Measurements from ENCODE around the gene CCDC117.

Gene CCDC117

DNA sequence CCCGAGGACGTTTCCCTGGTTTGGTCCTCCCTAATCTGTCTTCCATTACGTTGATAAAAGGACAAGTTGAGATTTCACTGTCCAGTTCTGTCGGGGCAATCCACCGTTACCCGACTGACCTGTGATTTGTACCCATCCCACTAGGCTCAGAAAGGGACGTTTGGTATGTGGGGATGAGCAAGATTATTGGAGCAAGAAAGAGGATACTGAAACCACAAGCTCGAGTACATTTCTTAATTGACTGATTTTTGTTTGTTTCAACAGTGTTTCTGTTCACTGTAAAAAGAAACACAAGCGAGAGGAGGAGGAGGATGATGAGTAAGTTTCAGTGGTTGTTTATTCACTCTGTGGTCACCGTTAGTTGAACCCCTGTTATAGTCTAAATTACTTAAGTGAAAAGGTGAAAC, 969 bp downstream of the CCDC117 start:
- TF ChIP-seq, protein P1, sequence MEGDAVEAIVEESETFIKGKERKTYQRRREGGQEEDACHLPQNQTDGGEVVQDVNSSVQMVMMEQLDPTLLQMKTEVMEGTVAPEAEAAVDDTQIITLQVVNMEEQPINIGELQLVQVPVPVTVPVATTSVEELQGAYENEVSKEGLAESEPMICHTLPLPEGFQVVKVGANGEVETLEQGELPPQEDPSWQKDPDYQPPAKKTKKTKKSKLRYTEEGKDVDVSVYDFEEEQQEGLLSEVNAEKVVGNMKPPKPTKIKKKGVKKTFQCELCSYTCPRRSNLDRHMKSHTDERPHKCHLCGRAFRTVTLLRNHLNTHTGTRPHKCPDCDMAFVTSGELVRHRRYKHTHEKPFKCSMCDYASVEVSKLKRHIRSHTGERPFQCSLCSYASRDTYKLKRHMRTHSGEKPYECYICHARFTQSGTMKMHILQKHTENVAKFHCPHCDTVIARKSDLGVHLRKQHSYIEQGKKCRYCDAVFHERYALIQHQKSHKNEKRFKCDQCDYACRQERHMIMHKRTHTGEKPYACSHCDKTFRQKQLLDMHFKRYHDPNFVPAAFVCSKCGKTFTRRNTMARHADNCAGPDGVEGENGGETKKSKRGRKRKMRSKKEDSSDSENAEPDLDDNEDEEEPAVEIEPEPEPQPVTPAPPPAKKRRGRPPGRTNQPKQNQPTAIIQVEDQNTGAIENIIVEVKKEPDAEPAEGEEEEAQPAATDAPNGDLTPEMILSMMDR (IDR thresholded peaks at IDR 0.05; ENCODE audit: control insufficient read depth, insufficient read depth, low read depth, low read length, missing control alignments): no peak
- peak overlapping the region; percentile 61 for H3K4me3 ChIP-seq (ENCODE audit: control insufficient read depth, low read depth, low read length)
- DNase-seq (ENCODE audit: low read depth): no peak

DNA sequence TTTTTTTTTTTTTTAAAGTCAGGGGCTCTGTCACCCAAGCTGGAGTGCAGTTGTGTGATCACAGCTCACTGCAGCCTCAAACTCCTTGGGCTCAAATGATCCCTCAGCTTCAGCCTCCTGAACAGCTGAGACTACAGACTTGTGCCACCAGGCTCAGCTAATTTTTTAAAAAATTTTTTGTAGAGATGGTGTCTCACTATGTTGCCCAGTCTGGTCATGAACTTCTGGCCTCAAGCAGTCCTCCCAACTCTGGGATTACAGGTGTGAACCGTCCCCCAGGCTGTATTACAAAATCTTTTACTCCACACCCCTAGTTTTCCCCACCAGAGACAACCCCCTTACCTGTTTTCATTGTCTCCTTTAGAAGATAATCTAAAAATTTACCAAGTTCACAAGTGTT, 1.9 kb downstream of the CCDC117 start:
- DNase-seq (ENCODE audit: low read depth): no peak
- TF ChIP-seq, protein P1 (IDR thresholded peaks at IDR 0.05; ENCODE audit: control insufficient read depth, insufficient read depth, low read depth, low read length, missing control alignments): no peak
- no peak overlapping the region for H3K4me3 ChIP-seq (ENCODE audit: control insufficient read depth, low read depth, low read length)

DNA sequence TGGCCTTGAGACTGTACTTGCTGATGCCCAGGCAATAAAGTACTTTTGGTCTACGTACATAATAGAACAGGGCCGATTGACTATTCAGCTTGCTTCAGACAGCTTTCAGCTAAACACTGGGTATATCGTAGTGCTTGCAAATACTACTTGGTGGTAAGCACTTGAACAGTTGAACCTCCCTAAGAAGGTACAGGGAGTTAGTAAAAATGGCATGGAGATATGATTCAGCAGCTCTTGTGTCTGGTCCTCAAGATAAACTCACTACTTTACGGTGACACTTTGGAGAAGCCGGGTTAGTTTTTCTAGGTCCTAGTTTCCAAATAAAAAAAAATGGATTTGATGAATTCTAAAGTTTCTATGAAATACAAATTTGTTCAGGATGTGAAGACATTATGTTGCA, 7.3 kb downstream of the CCDC117 start:
- DNase-seq (ENCODE audit: low read depth): no peak
- TF ChIP-seq, protein P1 (IDR thresholded peaks at IDR 0.05; ENCODE audit: control insufficient read depth, insufficient read depth, low read depth, low read length, missing control alignments): no peak
- no peak overlapping the region for H3K4me3 ChIP-seq (ENCODE audit: control insufficient read depth, low read depth, low read length)

DNA sequence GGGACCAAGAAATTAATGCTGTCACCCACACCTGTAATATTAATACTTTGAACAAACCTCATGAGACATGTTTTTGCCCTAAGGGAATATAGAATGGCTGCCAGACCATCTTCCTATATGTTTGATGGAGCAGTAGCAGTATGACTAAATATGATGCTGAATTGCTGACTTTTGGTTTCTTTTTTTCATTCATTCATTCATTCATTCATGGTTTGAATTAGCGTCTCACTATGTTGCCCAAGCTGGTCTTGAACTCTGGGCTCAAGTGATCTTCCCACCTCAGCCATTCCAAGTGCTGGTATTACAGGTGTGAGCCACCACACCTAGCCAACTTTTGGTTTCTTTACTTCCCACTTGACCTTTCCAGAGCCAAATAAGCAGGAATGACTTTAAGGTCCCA, 7.8 kb downstream of the CCDC117 start:
- TF ChIP-seq, protein P1 (IDR thresholded peaks at IDR 0.05; ENCODE audit: control insufficient read depth, insufficient read depth, low read depth, low read length, missing control alignments): no peak
- DNase-seq (ENCODE audit: low read depth): no peak
- H3K4me3 ChIP-seq (ENCODE audit: control insufficient read depth, low read depth, low read length): no peak overlapping the region

DNA sequence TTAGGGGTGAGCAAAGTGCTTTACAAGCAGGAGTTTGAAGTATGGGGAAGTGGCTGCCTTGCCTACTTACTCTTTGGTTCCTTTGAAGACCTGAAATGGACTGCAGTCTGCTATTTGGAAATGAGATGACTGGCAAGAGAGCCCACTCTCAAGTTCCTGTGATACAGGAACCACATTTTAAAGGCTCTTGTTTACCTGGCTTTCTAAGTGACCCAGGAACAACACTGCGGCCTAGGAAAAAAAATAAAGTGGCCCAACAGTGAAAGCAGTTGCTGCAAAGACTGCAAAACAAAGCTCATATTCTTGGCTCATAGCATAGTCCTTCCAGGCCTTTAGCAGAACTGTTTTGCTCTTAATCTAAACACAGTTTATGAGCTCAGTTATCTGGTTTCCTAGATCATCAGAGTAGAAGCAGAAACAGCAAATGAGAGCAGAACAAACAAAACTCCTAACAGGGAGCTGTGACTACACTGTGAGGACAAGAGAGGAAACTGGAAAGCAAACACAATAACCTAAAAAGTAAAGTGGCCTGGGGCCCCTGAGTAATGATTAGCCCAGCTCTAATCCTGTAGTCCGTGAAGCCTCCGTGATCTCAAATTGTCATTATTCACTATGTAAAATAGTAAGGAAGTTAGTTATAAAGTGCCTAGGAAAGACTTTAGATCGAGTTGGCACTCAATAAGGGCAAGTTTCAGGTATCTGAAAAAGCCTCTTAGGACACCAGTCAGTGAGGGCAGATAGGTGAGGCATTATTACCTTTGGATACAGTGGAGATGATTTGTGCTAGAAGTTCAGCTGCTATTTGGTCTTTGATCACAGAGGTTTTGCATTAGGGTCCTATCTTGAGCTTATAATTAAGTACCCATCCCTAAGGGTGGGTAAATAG, 11.5 kb downstream of the CCDC117 start:
- TF ChIP-seq, protein P1 (IDR thresholded peaks at IDR 0.05; ENCODE audit: control insufficient read depth, insufficient read depth, low read depth, low read length, missing control alignments): no peak
- no peak for DNase-seq (ENCODE audit: low read depth)
- no peak overlapping the region for H3K4me3 ChIP-seq (ENCODE audit: control insufficient read depth, low read depth, low read length)

DNA sequence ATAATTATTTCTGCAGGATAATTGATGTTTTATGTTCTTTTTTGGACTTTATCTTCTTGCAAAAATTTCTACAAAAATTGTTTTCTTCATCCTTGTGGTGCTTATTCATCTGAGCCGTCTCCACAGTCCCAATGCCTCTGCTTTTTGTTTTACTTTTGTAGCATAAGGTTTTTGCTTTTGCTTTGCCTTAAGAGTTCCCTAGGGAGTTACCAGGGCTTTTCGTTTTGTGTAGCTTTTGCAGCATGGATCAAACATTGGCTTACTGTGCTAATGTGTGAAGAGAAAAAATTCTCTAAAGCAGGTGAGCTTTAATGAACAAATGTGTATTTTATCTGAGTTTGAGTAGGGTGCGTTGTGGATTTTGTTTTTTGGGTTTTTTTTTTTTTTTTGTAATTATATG, 16.1 kb downstream of the CCDC117 start:
- DNase-seq (ENCODE audit: low read depth): no peak
- no peak overlapping the region for H3K4me3 ChIP-seq (ENCODE audit: control insufficient read depth, low read depth, low read length)

More for the DNA sequence above, 16.1 kb downstream of the CCDC117 start:
- TF ChIP-seq, protein P1 (IDR thresholded peaks at IDR 0.05; ENCODE audit: control insufficient read depth, insufficient read depth, low read depth, low read length, missing control alignments): no peak
